Measurements from ENCODE around the gene KYAT1. TPM values are rescaled to one million over a fixed set of nuclear protein-coding genes. Genes with fewer than 3 reads are reported as not detected.

KYAT1 gene
- total RNA-seq, 2 donors from 2014 or later, result 20.1 to 29.6 TPM

GRCh38 chr9:128786681-128787601, 94.8 kb downstream of the KYAT1 start, which contains the start of gene TBC1D13:
Gene TBC1D13 (plus strand): TSS chr9:128787253. CDS start chr9:128787354, 101 bp downstream.
- peak; percentile 99 for ATAC-seq (replicated peaks)
- Mint-ChIP-seq H3K9me3 (no peaks in the 10 kb centered on the region), H3K27me3 (no peaks in the 10 kb centered on the region), H3K4me1 (no peaks in the 10 kb centered on the region), H3K27ac (peak within 1 kb of the TSS; percentile 89), H3K4me3 (peak within 1 kb of the TSS; percentile 93), H3K36me3 (ENCODE audit: low read depth) (peaks cover 23% of the 10 kb centered on the region)

GRCh38 chr9:128785427-128785826, 96.3 kb downstream of the KYAT1 start:
- Mint-ChIP-seq H3K9me3 (no peaks in the 10 kb centered on the region), H3K4me3 (no peak overlapping the region), H3K4me1 (no peaks in the 10 kb centered on the region), H3K36me3 (ENCODE audit: low read depth) (peaks cover 8% of the 10 kb centered on the region), H3K27me3 (no peaks in the 10 kb centered on the region), H3K27ac (peak overlapping the region; percentile 38)
- ATAC-seq (replicated peaks), result no peak

Other genes with a start within 250 kb of the KYAT1 start
- 10 to 100 TPM; 29.4 to 39.8 TPM for gene DYNC2I2, start 225.1 kb downstream of the KYAT1 start, total RNA-seq
- gene SET, start 192.7 kb downstream of the KYAT1 start, total RNA-seq, result 100 to 1,000 TPM; 301 to 598 TPM
- 1 to 10 TPM; 4.1 to 9.1 TPM for gene PKN3, start 179.4 kb downstream of the KYAT1 start, total RNA-seq
- gene ZDHHC12, start 157.8 kb downstream of the KYAT1 start, total RNA-seq, result 10 to 100 TPM; 44.8 to 60.9 TPM
- gene ZER1, start 110.0 kb downstream of the KYAT1 start, total RNA-seq, result 10 to 100 TPM; 16.0 to 28.5 TPM
- 10 to 100 TPM; 18.7 to 24.2 TPM for gene TBC1D13, start 94.7 kb downstream of the KYAT1 start, total RNA-seq
- gene ENDOG, start 63.5 kb downstream of the KYAT1 start, total RNA-seq, result 10 to 100 TPM in 1 of 2 donors, 1 to 10 TPM in 1; 6.3 to 15.6 TPM
- gene SPOUT1, start 52.2 kb downstream of the KYAT1 start, total RNA-seq, result 10 to 100 TPM; 51.4 to 80.8 TPM
- 10 to 100 TPM; 19.3 to 24.5 TPM for gene LRRC8A, start 183 bp upstream of the KYAT1 start, total RNA-seq
- under 1 TPM in 1 of 2 donors, not detected in 1; 0.77 TPM for gene PHYHD1, start 39.0 kb upstream of the KYAT1 start, total RNA-seq
- gene DOLK, start 65.7 kb upstream of the KYAT1 start, total RNA-seq, result 1 to 10 TPM; 5.3 to 8.5 TPM
- gene NUP188, start 65.7 kb upstream of the KYAT1 start, total RNA-seq, result 100 to 1,000 TPM; 110 to 115 TPM
- gene SH3GLB2, start 146.4 kb upstream of the KYAT1 start, total RNA-seq, result 10 to 100 TPM; 57.7 to 76.0 TPM
- 10 to 100 TPM; 23.8 to 35.0 TPM for gene MIGA2, start 154.7 kb upstream of the KYAT1 start, total RNA-seq
- gene DOLPP1, start 199.2 kb upstream of the KYAT1 start, total RNA-seq, result 10 to 100 TPM; 12.3 to 20.8 TPM
- 10 to 100 TPM; 19.8 to 21.8 TPM for gene CRAT, start 228.8 kb upstream of the KYAT1 start, total RNA-seq
- gene PTPA, start 229.5 kb upstream of the KYAT1 start, total RNA-seq, result 100 to 1,000 TPM in 1 of 2 donors, 10 to 100 TPM in 1; 77.9 to 131 TPM